CD4-positive, alpha-beta T cell (primary cell): ENCODE measurements around the gene PWP2. TPM values are rescaled to one million over a fixed set of nuclear protein-coding genes. Genes with fewer than 3 reads are reported as not detected.
"Not testable (repeated sequence)": the region's sequence is repeated elsewhere in the genome, so short reads cannot be mapped to it uniquely, and the experiment has no call there.

Experiments used
- ATAC-seq: fragments of 200-7000 bp; cut with Tn5 transposase; one replicate; pipeline ENCODE4 v1.10.0; 2022; ENCODE audit warnings: mild to moderate bottlenecking; ENCODE audit not compliant: poor library complexity
- CTCF ChIA-PET: fragments of 350-600 bp; sonication (Branson Sonifier 250); formaldehyde crosslinking; loops from one replicate; lab custom pipeline; 2021; ENCODE audit warnings: antibody characterized with exemption, inconsistent platforms; lab: Charles Lee
- POLR2A ChIA-PET: fragments of 350-600 bp; sonication (Branson Sonifier 250); formaldehyde crosslinking; loops from one replicate; lab custom pipeline; 2021; ENCODE audit warnings: antibody characterized with exemption, inconsistent platforms; lab: Charles Lee
- DNase-seq, 14 experiments: peaks; one replicate each; pipeline ENCODE4 v3.0.0-alpha.2; 2013 to 2020; ENCODE audit warnings: mixed read lengths in 2 of 14
- H3K27ac ChIP-seq, 2 donors: one replicate each; pipeline versions ENCODE4 v1.5.1 to v1.7.0; 2013; ENCODE audit warnings: low read length in 2 of 2, low read depth in 1 of 2, mild to moderate bottlenecking in 1 of 2
- H3K27me3 ChIP-seq, 2 experiments: 1 replicate in 1 of 2; 2 replicates in 1 of 2; pipeline versions ENCODE4 v1.6.1 to v1.7.0; 2013; ENCODE audit warnings: low read length in 2 of 2, control low read depth in 1 of 2, mild to moderate bottlenecking in 1 of 2, moderate library complexity in 1 of 2; ENCODE audit not compliant: insufficient read depth in 2 of 2, control insufficient read depth in 1 of 2
- H3K36me3 ChIP-seq: one replicate; pipeline ENCODE4 v1.6.1; 2013; ENCODE audit warnings: low read length, control low read depth; ENCODE audit not compliant: insufficient read depth
- H3K4me1 ChIP-seq: one replicate; pipeline ENCODE4 v1.6.1; 2013; ENCODE audit warnings: low read length, control low read depth; ENCODE audit not compliant: insufficient read depth
- H3K4me3 ChIP-seq: one replicate; pipeline ENCODE4 v1.5.1; 2013; ENCODE audit warnings: mild to moderate bottlenecking, low read length, moderate library complexity
- H3K9me3 ChIP-seq, 2 experiments: 1 replicate in 1 of 2; 2 replicates in 1 of 2; pipeline versions ENCODE4 v1.6.1 to v1.7.0; 2013; ENCODE audit warnings: low read length in 2 of 2, mild to moderate bottlenecking in 2 of 2, control low read depth in 1 of 2, moderate library complexity in 1 of 2; ENCODE audit not compliant: control insufficient read depth in 1 of 2, insufficient read depth in 1 of 2
- H3K27ac Mint-ChIP-seq: one replicate; pipeline ENCODE4 v1.8.0; 2020; ENCODE audit warnings: mixed read lengths
- H3K27me3 Mint-ChIP-seq: one replicate; pipeline ENCODE4 v1.8.0; 2021; ENCODE audit warnings: mixed read lengths
- H3K36me3 Mint-ChIP-seq: one replicate; pipeline ENCODE4 v1.8.0; 2021; ENCODE audit warnings: low read depth, mixed read lengths
- H3K4me1 Mint-ChIP-seq: one replicate; pipeline ENCODE4 v1.8.0; 2021; ENCODE audit warnings: low read depth, mixed read lengths
- H3K4me3 Mint-ChIP-seq: one replicate; pipeline ENCODE4 v1.8.0; 2020; ENCODE audit warnings: mild to moderate bottlenecking, mixed read lengths
- H3K9me3 Mint-ChIP-seq: one replicate; pipeline ENCODE4 v1.8.0; 2020; ENCODE audit warnings: mixed read lengths
- intact Hi-C, 2 experiments: fragments of 100-400 bp; cut with DNase I in 1 of 2; cut with micrococcal nuclease in 1 of 2; formaldehyde crosslinking; loops; one replicate each; pipeline versions ENCODE4 v1.15.1 to v1.9.0; 2023 to 2025; cut with DNase I, micrococcal nuclease
- polyA plus RNA-seq, 2 donors: library from polyadenylated mRNA; unstranded; fragments of 120-200 nt; gene quantifications; one replicate each; pipeline ENCODE4 v1.2.1, GENCODE V29; 2013
- total RNA-seq, 174 experiments: library from RNA in 2 of 174; stranded (reverse) in 2 of 174; gene quantifications; one replicate each; pipeline ENCODE4 v1.2.3 and lab custom pipeline; 2021 to 2026
- TF ChIP-seq, protein P1 (sequence below): fragments of 200-600 bp; IDR thresholded peaks from one replicate; pipeline ENCODE4 v1.8.0; 2022; ENCODE audit warnings: antibody characterized with exemption, mild to moderate bottlenecking

The PWP2 gene
- total RNA-seq, result 10 to 100 TPM; 38.0 to 40.6 TPM
- 4.5 TPM for polyA plus RNA-seq (2013, experiment 1 of 2)
- 10.9 TPM for polyA plus RNA-seq (2013, experiment 2 of 2)
- 0.17 to 76.2 (median 1.2) reads per million in 172 experiments for total RNA-seq (lab: John Stamatoyannopoulos, UW)

DNA sequence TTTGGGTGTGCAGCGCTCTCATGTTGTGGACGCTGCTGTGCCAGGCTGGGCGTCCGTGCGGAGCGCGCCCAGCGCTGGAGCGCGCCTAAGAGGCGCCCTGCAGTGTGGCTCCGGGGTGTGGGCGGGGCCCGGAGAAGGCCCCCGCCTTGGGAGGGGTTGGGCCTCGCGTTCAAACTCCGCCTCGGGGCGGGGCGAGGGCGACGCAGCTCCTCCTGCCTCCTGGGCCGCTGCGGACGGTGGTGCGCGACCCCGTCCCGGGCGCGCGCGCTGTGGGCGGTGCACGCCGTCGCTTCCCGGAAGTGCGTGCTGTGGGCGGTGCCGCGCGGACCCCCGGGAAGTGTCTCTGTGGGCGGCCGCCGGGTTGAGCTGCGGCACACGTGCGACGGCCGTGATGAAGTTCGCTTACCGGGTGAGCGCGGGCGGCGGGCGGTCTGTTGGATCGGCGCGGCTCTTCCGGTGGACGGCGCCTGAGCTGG, at the start of gene PWP2:
Gene PWP2 (plus strand): TSS at position 374 of the 476 bp plus-strand sequence. CDS start 18 bp downstream, at position 392.
- CTCF ChIA-PET, H3K4me1 ChIP-seq, H3K27ac Mint-ChIP-seq, H3K4me1 Mint-ChIP-seq, intact Hi-C loops, H3K27me3 Mint-ChIP-seq, H3K27me3 ChIP-seq, H3K4me3 ChIP-seq, H3K9me3 Mint-ChIP-seq, H3K36me3 Mint-ChIP-seq, H3K36me3 ChIP-seq, H3K27ac ChIP-seq, H3K9me3 ChIP-seq: not testable (repeated sequence)
- POLR2A ChIA-PET, result interaction anchor here (0.5 to 0.6 kb wide), 5 partner anchors 22 to 232 kb away, joined by 3 to 7 read pairs (median 4); partner anchors contain the start of gene CFAP410
- ATAC-seq (peak; percentile 91), DNase-seq (peak in 7 of 14 experiments; percentile 35 to 73 (median 62))
- peak within 1 kb of the TSS; percentile 30 for H3K4me3 Mint-ChIP-seq

DNA sequence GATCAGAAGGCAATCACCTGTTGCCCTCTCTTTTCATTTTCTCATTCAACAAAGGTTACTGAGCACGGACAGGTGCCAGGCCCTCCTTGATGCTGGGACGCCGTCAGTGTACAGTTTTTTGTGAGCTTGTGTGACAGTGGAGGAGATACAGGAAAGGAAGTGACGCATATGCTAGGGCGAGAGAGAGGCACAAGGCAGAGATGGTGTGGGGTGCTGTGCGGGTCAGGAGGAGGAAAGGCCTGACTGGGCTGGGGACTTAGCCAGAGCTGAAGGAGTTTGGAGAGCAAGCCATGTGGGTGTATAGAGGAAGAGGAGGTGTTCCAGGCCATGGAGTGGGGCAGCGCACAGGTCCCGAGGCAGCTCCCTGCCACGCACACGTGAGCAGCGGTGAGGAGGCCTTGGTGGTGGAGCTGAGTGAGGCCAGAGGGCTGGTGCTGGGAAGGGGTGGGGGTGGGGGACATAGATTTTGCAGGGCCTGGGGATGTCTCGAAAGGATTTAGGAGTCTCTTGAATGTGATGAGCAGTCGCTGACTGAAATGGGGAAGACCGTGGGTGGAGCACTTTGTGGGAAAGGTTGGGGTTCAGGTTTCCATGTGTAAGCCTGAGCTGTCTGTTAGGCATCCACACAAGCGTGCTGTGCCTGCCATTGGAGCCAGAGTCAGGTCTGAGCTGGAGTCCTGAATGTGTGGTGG, 49.1 kb upstream of the PWP2 start:
- CTCF ChIA-PET, result interaction anchor here (1.5 kb wide), 1 partner anchor 16 kb away, joined by 3 read pairs; no protein-coding TSS in a partner anchor
- Mint-ChIP-seq H3K36me3 (peaks cover 80% of the 10 kb centered on the region), H3K27ac (peak overlapping the region; percentile 95), H3K4me3 (peak overlapping the region; percentile 85), H3K9me3 (no peaks in the 10 kb centered on the region), H3K27me3 (no peaks in the 10 kb centered on the region), H3K4me1 (peaks cover 15% of the 10 kb centered on the region)
- ATAC-seq (peak; percentile 83), DNase-seq (peak in 9 of 14 experiments; percentile 11 to 70 (median 33))
- Histone ChIP-seq H3K27me3 (no peaks in the 10 kb centered on the region), H3K4me3 (peak overlapping the region; percentile 27), H3K4me1 (peaks cover 15% of the 10 kb centered on the region), H3K9me3 (no peaks in the 10 kb centered on the region), H3K27ac (peak overlapping the region; percentile 54 to 70), H3K36me3 (peaks cover 78% of the 10 kb centered on the region)
- POLR2A ChIA-PET, result interaction anchor here (1.1 to 2.9 kb wide), 2 partner anchors 26 to 31 kb away, joined by 4 to 15 read pairs; no protein-coding TSS in a partner anchor
- intact Hi-C loops, result no loop called here
- TF ChIP-seq, protein P1, sequence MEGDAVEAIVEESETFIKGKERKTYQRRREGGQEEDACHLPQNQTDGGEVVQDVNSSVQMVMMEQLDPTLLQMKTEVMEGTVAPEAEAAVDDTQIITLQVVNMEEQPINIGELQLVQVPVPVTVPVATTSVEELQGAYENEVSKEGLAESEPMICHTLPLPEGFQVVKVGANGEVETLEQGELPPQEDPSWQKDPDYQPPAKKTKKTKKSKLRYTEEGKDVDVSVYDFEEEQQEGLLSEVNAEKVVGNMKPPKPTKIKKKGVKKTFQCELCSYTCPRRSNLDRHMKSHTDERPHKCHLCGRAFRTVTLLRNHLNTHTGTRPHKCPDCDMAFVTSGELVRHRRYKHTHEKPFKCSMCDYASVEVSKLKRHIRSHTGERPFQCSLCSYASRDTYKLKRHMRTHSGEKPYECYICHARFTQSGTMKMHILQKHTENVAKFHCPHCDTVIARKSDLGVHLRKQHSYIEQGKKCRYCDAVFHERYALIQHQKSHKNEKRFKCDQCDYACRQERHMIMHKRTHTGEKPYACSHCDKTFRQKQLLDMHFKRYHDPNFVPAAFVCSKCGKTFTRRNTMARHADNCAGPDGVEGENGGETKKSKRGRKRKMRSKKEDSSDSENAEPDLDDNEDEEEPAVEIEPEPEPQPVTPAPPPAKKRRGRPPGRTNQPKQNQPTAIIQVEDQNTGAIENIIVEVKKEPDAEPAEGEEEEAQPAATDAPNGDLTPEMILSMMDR, result no peak

DNA sequence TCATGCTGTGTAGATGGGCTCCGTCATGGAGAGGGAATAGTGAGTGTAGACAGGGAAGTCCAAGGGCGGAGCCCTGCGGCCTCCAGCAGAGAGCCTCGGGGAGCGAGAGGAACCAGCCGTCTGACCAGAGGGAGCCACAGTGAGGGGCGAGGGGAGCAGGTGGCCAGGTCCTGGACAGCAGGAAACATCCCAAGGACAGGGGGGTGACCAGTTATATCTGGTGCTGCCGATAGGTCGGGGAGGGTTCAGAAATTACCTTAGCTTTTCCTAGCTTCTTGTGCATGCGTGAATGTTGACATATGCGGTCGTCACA, 48.6 kb upstream of the PWP2 start:
- Mint-ChIP-seq H3K9me3 (no peaks in the 10 kb centered on the region), H3K36me3 (peaks cover 80% of the 10 kb centered on the region), H3K27me3 (no peaks in the 10 kb centered on the region), H3K27ac (peak overlapping the region; percentile 95), H3K4me3 (peak overlapping the region; percentile 51), H3K4me1 (peaks cover 20% of the 10 kb centered on the region)
- Histone ChIP-seq H3K9me3 (no peaks in the 10 kb centered on the region), H3K4me3 (peak overlapping the region; percentile 27), H3K27ac (peak overlapping the region in 1 of 2 donors; percentile 70), H3K4me1 (peaks cover 15% of the 10 kb centered on the region), H3K36me3 (peaks cover 78% of the 10 kb centered on the region), H3K27me3 (no peaks in the 10 kb centered on the region)
- ATAC-seq (no peak), DNase-seq (no peak)
- intact Hi-C loops, result no loop called here
- ChIA-PET POLR2A (interaction anchor here (1.1 to 2.9 kb wide), 2 partner anchors 25 to 31 kb away, joined by 4 to 15 read pairs; no protein-coding TSS in a partner anchor), CTCF (interaction anchor here (1.5 kb wide), 1 partner anchor 16 kb away, joined by 3 read pairs; no protein-coding TSS in a partner anchor)
- TF ChIP-seq, protein P1, result no peak
